ENCODE data around the gene EPN2.
A peak's percentile ranks its signal among the peaks of the same experiment; 100 is the strongest.

The EPN2 gene

DNA sequence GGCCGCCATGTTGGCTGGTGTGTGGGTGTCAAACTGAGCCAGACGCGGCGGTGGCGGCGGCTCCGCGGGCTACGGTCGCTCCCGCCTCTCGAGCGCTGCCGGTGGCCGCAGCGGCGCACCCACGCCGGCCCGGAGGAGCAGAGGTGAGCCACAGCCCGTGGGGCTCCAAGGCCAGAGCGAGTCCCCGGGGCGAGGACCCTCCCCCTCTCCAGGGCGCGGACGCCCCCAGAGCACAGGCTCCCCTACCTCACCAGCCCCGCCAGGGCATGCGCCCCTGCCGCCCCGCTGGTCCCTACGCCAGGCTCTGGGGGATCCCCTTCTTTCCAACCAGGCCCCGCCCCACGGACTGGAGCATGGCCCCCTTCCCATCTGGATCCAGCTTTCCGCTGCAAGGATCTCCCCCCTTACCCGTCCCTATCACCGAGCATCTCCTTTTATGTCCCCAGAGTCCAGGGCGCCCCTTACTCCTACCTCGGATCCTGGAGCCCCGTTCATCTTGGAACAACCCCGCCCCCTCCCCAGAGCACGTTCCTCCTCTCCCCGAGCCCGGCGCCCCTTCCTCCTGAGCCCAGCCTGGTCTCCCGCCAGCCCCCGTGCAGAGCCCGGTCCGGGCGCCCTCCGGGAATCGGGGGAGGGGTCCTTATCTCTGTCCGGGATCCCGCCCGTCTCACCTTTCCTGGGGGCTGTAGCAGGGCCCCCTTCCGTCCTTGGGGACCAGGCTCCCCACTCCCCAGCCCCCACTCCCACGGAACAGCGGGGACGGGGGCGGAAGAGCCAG, 412 bp downstream of the EPN2 start:
- H3K27ac ChIP-seq, result peak overlapping the region; percentile 89
- TF ChIP-seq, protein P1, sequence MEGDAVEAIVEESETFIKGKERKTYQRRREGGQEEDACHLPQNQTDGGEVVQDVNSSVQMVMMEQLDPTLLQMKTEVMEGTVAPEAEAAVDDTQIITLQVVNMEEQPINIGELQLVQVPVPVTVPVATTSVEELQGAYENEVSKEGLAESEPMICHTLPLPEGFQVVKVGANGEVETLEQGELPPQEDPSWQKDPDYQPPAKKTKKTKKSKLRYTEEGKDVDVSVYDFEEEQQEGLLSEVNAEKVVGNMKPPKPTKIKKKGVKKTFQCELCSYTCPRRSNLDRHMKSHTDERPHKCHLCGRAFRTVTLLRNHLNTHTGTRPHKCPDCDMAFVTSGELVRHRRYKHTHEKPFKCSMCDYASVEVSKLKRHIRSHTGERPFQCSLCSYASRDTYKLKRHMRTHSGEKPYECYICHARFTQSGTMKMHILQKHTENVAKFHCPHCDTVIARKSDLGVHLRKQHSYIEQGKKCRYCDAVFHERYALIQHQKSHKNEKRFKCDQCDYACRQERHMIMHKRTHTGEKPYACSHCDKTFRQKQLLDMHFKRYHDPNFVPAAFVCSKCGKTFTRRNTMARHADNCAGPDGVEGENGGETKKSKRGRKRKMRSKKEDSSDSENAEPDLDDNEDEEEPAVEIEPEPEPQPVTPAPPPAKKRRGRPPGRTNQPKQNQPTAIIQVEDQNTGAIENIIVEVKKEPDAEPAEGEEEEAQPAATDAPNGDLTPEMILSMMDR (conservative IDR thresholded peaks at IDR 0.05), result peak; percentile 25; the same call in 1 of the 2 replicates

DNA sequence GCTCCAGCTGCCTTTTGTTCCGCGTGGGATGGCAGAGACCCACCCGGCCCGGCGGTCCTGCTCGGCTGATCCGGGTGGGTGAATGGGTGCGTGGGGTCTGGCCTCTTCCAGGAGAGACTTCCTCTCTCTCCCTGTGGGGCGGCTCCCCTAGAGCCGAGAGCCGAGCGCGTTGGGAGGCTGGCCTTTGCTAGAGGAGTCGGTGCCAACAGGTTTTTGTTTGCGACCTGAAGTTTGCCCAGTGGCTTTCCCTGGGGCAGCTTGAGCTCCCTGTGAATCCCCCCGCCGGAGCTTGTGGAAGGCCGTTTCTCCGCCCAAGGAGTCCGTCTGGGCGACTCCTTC, 970 bp downstream of the EPN2 start:
- TF ChIP-seq, protein P1 (conservative IDR thresholded peaks at IDR 0.05), result no peak
- H3K27ac ChIP-seq, result peak overlapping the region; percentile 89

DNA sequence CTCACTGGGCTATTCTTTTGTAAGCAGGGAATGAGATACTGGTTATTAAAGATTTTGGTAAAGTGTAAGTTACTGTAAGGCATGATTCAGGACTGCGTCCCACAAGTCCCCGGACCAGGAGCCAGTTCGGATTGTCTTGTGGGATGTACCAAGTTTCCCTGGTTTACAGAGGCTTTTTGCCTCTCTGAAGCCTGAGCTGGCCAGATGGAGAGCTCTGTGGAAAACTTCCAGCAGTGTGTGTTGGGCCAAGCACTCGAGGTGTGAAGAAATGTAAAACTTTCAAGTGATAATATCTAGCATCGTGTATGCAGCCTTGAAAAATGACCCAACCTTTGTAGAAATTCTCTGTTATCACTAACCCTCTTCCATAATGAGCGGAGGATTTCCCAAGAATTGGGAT, 2.4 kb downstream of the EPN2 start:
- TF ChIP-seq, protein P1 (conservative IDR thresholded peaks at IDR 0.05), result no peak
- H3K27ac ChIP-seq, result no peak overlapping the region

DNA sequence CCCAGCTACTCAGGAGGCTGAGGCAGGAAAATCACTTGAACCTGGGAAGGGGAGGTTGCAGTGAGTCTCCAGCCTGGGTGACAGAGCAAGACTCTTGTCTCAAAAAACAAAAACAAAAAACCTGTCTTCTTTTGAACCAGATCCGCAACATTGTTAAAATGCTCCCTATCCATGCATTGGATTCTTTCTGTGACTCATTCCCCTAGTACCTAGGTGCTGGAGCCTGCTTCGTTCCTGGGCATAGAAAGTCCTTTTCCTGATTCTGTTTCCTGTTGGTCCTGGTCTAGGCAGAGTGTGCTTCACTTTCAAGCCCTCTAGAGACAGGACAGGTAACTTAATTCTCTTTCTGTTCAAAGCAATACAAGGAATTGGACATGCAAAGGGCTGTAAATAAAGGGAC, 5.2 kb downstream of the EPN2 start:
- H3K27ac ChIP-seq, result peak overlapping the region; percentile 47
- TF ChIP-seq, protein P1 (conservative IDR thresholded peaks at IDR 0.05), result 0 out of 2 replicates have a peak, but pooled peaks have one; percentile 13

DNA sequence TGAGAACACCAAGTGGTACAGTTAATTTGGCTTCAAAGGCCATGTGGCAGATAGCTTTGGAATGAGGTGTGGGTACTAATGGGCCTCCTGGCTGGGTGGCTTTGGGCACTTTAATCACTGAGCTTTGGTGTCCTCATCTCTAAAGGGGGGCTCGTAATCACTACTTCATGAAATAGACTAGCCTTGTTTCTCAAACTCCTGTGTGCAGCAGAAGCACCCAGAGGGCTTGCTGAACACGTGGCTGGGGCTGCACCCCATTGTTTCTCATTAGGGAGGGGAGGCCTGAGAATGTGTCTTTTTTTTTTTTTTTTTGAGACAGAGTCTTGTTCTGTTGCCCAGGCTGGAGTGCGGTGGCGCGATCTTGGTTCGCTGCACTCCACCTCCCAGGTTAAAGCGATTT, 5.8 kb downstream of the EPN2 start:
- H3K27ac ChIP-seq, result peak overlapping the region; percentile 47
- TF ChIP-seq, protein P1 (conservative IDR thresholded peaks at IDR 0.05), result no peak

DNA sequence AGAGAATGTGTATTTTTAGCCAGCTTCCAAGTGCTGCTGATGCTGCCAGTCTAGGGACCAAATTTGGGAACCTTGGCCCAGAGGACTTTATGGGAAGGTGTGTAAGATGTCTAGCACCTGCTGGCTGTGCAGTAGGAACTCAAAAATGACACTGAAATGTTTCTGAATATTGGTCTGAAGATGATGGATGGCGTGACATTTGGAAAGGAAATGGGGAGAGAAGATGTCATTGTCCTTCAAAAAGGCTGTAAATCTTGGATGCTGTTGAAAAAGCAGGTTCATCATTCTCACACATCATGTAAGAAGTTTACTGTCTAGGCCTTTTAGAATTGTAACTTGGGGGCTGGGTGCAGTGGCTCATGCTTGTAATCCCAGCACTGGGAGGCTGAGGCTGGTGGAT, 6.7 kb downstream of the EPN2 start:
- H3K27ac ChIP-seq, result peak overlapping the region; percentile 95; the same call in 1 of the 2 replicates
- TF ChIP-seq, protein P1 (conservative IDR thresholded peaks at IDR 0.05), result no peak

DNA sequence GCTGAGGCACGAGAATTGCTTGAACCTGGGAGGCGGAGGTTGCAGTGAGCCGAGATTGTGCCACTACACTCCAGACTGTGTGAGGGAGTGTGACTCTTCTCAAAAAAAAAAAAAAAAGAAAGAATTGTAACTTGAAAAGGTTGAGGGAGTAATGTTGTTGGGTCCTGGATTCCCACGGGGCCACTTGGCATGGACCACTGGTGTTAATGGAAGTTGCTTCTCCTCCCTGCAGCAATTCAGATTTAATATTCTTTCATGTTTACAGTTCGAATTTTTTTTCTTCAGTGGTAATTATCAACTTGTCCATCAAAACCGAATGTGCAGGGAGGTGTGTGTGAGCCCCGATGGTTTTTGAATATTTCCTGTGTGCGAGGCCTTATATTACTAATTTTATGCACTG, 7.2 kb downstream of the EPN2 start:
- peak overlapping the region; percentile 95 for H3K27ac ChIP-seq
- TF ChIP-seq, protein P1 (conservative IDR thresholded peaks at IDR 0.05), result no peak

Measured in VCaP (cell line).